K562 (cell line): ENCODE results near the gene SMIM3. TPM values are rescaled to one million over a fixed set of nuclear protein-coding genes. Genes with fewer than 3 reads are reported as not detected.

Experiments
- ARHGAP35 ChIP-seq: fragments of 450-650 bp; IDR thresholded peaks from 2 replicates; pipeline ENCODE4 v1.6.1; 2018; ENCODE audit not compliant: partially characterized antibody
- ARID1B ChIP-seq: fragments of 450-650 bp; IDR thresholded peaks from 2 replicates; pipeline ENCODE4 v1.6.1; 2016; ENCODE audit warnings: antibody characterized with exemption, mild to moderate bottlenecking, inconsistent platforms
- ETV6 ChIP-seq, 3 experiments: fragments of 150-350 bp in 1 of 3; sonication (generic) in 1 of 3; formaldehyde crosslinking in 1 of 3; IDR thresholded peaks; 2 replicates each; pipeline versions ENCODE4 v1.6.1 to v1.8.0; 2014 to 2022; ENCODE audit warnings: borderline replicate concordance in 2 of 3, low read depth in 2 of 3, antibody characterized with exemption in 1 of 3, low read length in 1 of 3, mild to moderate bottlenecking in 1 of 3, missing genetic modification reagents in 1 of 3
- HNRNPL ChIP-seq: fragments of 200-400 bp; formaldehyde crosslinking; IDR thresholded peaks from 2 replicates; pipeline ENCODE4 v1.6.1; 2017; ENCODE audit warnings: low read depth, mild to moderate bottlenecking, low read length
- MCM7 ChIP-seq, 2 experiments: fragments of 450-650 bp; IDR thresholded peaks; 2 replicates each; pipeline ENCODE4 v1.6.1; 2016 to 2018
- MTA3 ChIP-seq: fragments of 450-650 bp; formaldehyde crosslinking; IDR thresholded peaks from 2 replicates; pipeline ENCODE4 v1.6.1; 2017; ENCODE audit warnings: mild to moderate bottlenecking, borderline replicate concordance
- NELFE ChIP-seq: IDR thresholded peaks from 2 replicates; pipeline ENCODE4 v1.6.1; 2011; ENCODE audit warnings: mild to moderate bottlenecking; ENCODE audit not compliant: insufficient read depth, insufficient read length
- NR3C1 ChIP-seq: sonication (generic); formaldehyde crosslinking; IDR thresholded peaks from 2 replicates; pipeline ENCODE4 v1.8.1; 2022; ENCODE audit warnings: missing genetic modification reagents
- POLR3G ChIP-seq: IDR thresholded peaks from 2 replicates; pipeline ENCODE4 v1.6.1; 2011; ENCODE audit not compliant: insufficient read length, insufficient replicate concordance; ENCODE audit errors: extremely low read depth
- THRAP3 ChIP-seq: fragments of 450-650 bp; IDR thresholded peaks from 2 replicates; pipeline ENCODE4 v1.6.1; 2016; ENCODE audit warnings: mild to moderate bottlenecking, inconsistent platforms, borderline replicate concordance
- ZNF766 ChIP-seq: fragments of 200-800 bp; sonication (Bioruptor generic); conservative IDR thresholded peaks from 2 replicates; pipeline ENCODE4 v1.6.1; 2016; ENCODE audit warnings: missing genetic modification characterization, missing compliant biosample characterization
- ZNF77 ChIP-seq: fragments of 250-450 bp; sonication (Bioruptor Pico); IDR thresholded peaks from 2 replicates; pipeline ENCODE4 v1.5.0; 2020
- polyA plus RNA-seq, 8 experiments: library from polyadenylated mRNA; depleted of rRNA in 4 of 8; stranded (reverse) in 5 of 8; unstranded in 3 of 8; fragments of >200 nt; fragmentation: Nextera tagmentation in 2 of 8; fragmentation: Illumina TruSeq in 1 of 8; extraction: Ambion mirVana in 2 of 8; extraction: Trizol in 1 of 8; gene quantifications; 2 replicates each; pipeline versions ENCODE4 v1.2.1 to v1.2.3, GENCODE V29; 2011 to 2014; ENCODE audit warnings: inconsistent platforms in 1 of 8, missing spikeins in 1 of 8
- total RNA-seq, 7 experiments: library from RNA; depleted of rRNA in 6 of 7; stranded (reverse); fragments of >200 nt in 6 of 7; fragmentation: Illumina TruSeq in 2 of 7; extraction: Trizol in 2 of 7; gene quantifications; 2 replicates each; pipeline versions ENCODE4 v1.2.1 to v1.2.3, GENCODE V29; 2011 to 2021; ENCODE audit warnings: low replicate concordance in 1 of 7
- TF ChIP-seq, protein P1 (sequence below): fragments of 450-650 bp; IDR thresholded peaks from 2 replicates; pipeline ENCODE4 v1.6.1; 2017; ENCODE audit warnings: mild to moderate bottlenecking, moderate library complexity
- TF ChIP-seq, protein P2 (sequence below): sonication (generic); formaldehyde crosslinking; IDR thresholded peaks from 2 replicates; pipeline ENCODE4 v1.8.0; 2022; ENCODE audit warnings: mild to moderate bottlenecking, missing genetic modification reagents
- TF ChIP-seq, protein P3 (sequence below): fragments of 250-450 bp; sonication (Bioruptor Pico); IDR thresholded peaks from 2 replicates; pipeline ENCODE4 v1.4.0; 2020

SMIM3 gene
- total and polyA plus RNA-seq, 9 of the 15 experiments (the other 6 are each of a cell fraction or from before 2014, with no cell fraction given), result 4.1 to 27.7 (median 13.6) TPM

DNA sequence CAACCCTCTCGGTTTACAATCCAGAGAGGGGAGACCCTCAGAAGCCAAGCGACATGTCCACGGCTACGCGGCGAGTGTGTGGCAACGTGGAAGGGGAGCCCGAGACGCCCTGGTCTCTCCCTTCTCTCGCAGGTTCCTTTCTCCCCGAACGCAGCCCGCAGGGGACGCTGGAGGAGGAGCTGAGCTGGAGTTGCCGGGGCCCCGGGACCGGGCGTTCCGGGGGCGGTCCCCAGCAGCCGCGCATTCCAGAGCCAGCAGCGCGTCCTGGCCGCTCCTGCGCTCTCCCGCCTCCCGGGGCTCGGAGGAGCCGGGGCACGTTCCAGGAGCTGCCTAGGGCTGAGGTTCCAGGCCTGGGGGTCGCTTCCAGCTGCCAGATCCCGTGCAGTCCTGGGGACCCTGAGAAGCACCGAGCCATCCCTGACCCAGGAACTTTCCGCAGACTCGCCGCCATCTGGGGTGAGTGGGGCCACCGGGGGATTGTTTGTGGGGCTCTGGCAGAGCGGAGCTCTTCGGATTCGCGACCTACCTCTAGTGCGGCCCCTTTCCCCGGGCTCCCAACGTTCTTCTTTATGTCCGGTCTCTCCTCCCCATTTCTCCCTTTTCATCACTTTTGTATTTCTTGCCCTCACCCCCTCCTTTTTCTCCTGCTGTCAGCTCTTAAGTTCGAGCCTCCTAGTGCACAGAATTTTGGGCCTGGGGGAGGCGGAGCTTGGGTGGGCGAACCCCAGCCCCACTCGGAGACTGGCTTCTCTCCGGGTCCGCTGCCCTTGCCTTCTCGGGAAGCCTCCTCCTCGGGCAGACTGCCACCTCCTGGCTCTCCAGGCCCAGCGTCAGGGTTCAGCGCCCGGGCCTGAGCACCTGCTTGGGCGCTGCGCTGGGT lies at the start of gene SMIM3 (continued):
- TF ChIP-seq ETV6 (IDR thresholded peaks at IDR 0.05; ENCODE audit: borderline replicate concordance in 1 of 2, low read depth in 2 of 2, low read length in 1 of 2) (no peak), ETV6 (CRISPR knock-in tag; IDR thresholded peaks at IDR 0.05; ENCODE audit: borderline replicate concordance) (no peak), ZNF77 (no peak), NELFE (no peak), NR3C1 (CRISPR knock-in tag) (no peak), ARID1B (peak; percentile 27; the same call in 1 of the 2 replicates), ZNF766 (CRISPR knock-in tag) (no peak), MCM7 (IDR thresholded peaks at IDR 0.05) (no peak), THRAP3 (no peak), ARHGAP35 (no peak), MTA3 (peak; percentile 32; the same call in 1 of the 2 replicates), POLR3G (no peak), HNRNPL (no peak)
- TF ChIP-seq, protein P1, sequence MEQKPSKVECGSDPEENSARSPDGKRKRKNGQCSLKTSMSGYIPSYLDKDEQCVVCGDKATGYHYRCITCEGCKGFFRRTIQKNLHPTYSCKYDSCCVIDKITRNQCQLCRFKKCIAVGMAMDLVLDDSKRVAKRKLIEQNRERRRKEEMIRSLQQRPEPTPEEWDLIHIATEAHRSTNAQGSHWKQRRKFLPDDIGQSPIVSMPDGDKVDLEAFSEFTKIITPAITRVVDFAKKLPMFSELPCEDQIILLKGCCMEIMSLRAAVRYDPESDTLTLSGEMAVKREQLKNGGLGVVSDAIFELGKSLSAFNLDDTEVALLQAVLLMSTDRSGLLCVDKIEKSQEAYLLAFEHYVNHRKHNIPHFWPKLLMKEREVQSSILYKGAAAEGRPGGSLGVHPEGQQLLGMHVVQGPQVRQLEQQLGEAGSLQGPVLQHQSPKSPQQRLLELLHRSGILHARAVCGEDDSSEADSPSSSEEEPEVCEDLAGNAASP, result no peak
- TF ChIP-seq, protein P2, sequence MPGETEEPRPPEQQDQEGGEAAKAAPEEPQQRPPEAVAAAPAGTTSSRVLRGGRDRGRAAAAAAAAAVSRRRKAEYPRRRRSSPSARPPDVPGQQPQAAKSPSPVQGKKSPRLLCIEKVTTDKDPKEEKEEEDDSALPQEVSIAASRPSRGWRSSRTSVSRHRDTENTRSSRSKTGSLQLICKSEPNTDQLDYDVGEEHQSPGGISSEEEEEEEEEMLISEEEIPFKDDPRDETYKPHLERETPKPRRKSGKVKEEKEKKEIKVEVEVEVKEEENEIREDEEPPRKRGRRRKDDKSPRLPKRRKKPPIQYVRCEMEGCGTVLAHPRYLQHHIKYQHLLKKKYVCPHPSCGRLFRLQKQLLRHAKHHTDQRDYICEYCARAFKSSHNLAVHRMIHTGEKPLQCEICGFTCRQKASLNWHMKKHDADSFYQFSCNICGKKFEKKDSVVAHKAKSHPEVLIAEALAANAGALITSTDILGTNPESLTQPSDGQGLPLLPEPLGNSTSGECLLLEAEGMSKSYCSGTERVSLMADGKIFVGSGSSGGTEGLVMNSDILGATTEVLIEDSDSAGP (CRISPR knock-in tag), result no peak
- TF ChIP-seq, protein P3, sequence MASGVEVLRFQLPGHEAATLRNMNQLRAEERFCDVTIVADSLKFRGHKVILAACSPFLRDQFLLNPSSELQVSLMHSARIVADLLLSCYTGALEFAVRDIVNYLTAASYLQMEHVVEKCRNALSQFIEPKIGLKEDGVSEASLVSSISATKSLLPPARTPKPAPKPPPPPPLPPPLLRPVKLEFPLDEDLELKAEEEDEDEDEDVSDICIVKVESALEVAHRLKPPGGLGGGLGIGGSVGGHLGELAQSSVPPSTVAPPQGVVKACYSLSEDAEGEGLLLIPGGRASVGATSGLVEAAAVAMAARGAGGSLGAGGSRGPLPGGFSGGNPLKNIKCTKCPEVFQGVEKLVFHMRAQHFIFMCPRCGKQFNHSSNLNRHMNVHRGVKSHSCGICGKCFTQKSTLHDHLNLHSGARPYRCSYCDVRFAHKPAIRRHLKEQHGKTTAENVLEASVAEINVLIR, result no peak
